Hepatocyte (in vitro differentiated cells): ENCODE measurements around the gene NCAPD3. TPM values are rescaled to one million over a fixed set of nuclear protein-coding genes. Genes with fewer than 3 reads are reported as not detected.

Experiments
- DNase-seq: peaks from one replicate; pipeline ENCODE4 v3.0.0-alpha.2; 2016; ENCODE audit warnings: low spot score
- H2AFZ ChIP-seq: fragments of 200-600 bp; sonication (generic); 2 replicates; pipeline ENCODE4 v1.6.0; 2016; ENCODE audit warnings: antibody characterized with exemption, mild to moderate bottlenecking
- H3K27ac ChIP-seq: fragments of 200-600 bp; sonication (generic); 2 replicates; pipeline ENCODE4 v1.5.1; 2016; ENCODE audit warnings: mild to moderate bottlenecking
- H3K27me3 ChIP-seq: fragments of 200-600 bp; sonication (generic); 2 replicates; pipeline ENCODE4 v1.6.1; 2016
- H3K36me3 ChIP-seq: fragments of 200-600 bp; sonication (generic); replicated peaks from 2 replicates; pipeline ENCODE4 v1.5.1; 2016; ENCODE audit warnings: low read depth; ENCODE audit not compliant: insufficient read depth
- H3K4me1 ChIP-seq: fragments of 200-600 bp; sonication (generic); 2 replicates; pipeline ENCODE4 v1.5.1; 2016; ENCODE audit warnings: mild to moderate bottlenecking, moderate library complexity; ENCODE audit not compliant: insufficient read depth
- H3K4me2 ChIP-seq: fragments of 200-600 bp; sonication (generic); 2 replicates; pipeline ENCODE4 v1.6.0; 2016
- H3K4me3 ChIP-seq: fragments of 200-600 bp; sonication (generic); 2 replicates; pipeline ENCODE4 v1.5.1; 2016; ENCODE audit warnings: mild to moderate bottlenecking
- H3K79me2 ChIP-seq: fragments of 200-600 bp; sonication (generic); 2 replicates; pipeline ENCODE4 v1.6.0; 2017; ENCODE audit warnings: mild to moderate bottlenecking
- H3K9me2 ChIP-seq: fragments of 200-600 bp; sonication (generic); replicated peaks from 2 replicates; pipeline ENCODE4 v1.6.0; 2017; ENCODE audit warnings: mild to moderate bottlenecking; ENCODE audit not compliant: insufficient read depth
- H3K9me3 ChIP-seq: fragments of 200-600 bp; sonication (generic); 2 replicates; pipeline ENCODE4 v1.5.1; 2016; ENCODE audit warnings: low read depth, mild to moderate bottlenecking
- H4K20me1 ChIP-seq: fragments of 200-600 bp; sonication (generic); 2 replicates; pipeline ENCODE4 v1.6.0; 2016; ENCODE audit warnings: mild to moderate bottlenecking; ENCODE audit not compliant: insufficient read depth, poor library complexity, severe bottlenecking
- CTCF ChIP-seq: fragments of 200-600 bp; sonication (generic); IDR thresholded peaks from 2 replicates; pipeline ENCODE4 v1.5.1; 2016; ENCODE audit warnings: antibody characterized with exemption, mild to moderate bottlenecking; ENCODE audit not compliant: poor library complexity
- EZH2 ChIP-seq: fragments of 200-600 bp; sonication (generic); IDR thresholded peaks from 2 replicates; pipeline ENCODE4 v1.6.1; 2016; ENCODE audit warnings: antibody characterized with exemption, mild to moderate bottlenecking, borderline replicate concordance
- EZH2phosphoT487 ChIP-seq: fragments of 200-600 bp; sonication (generic); IDR thresholded peaks from one replicate; pipeline ENCODE4 v1.6.1; 2018; ENCODE audit warnings: antibody characterized with exemption, mild to moderate bottlenecking, low read depth, moderate library complexity; ENCODE audit not compliant: unreplicated experiment, severe bottlenecking
- WGBS: methylation state at CpG from one replicate; pipeline ENCODE4 v1.1.6; 2016; ENCODE audit warnings: low lambda C conversion rate; ENCODE audit errors: missing lambda C conversion rate; 5-methylcytosine and 5-hydroxymethylcytosine counted together
- polyA plus RNA-seq: library from polyadenylated mRNA; unstranded; fragments of >200 nt; fragmentation: Nextera tagmentation; extraction: Ambion mirVana; gene quantifications from 2 replicates; pipeline ENCODE4 v1.2.1, GENCODE V29; 2016
- total RNA-seq: library from RNA; depleted of rRNA; stranded (reverse); fragments of >200 nt; gene quantifications from 2 replicates; pipeline ENCODE4 v1.2.3, GENCODE V29; 2014

The NCAPD3 gene
- total and polyA plus RNA-seq, 2 experiments from 2014 or later: 8.8 to 9.5 TPM

GRCh38 chr11:134215836-134216235, 7.9 kb downstream of the NCAPD3 start:
- Histone ChIP-seq H4K20me1 (no peaks in the 10 kb centered on the region), H3K27me3 (no peaks in the 10 kb centered on the region), H3K9me3 (no peaks in the 10 kb centered on the region), H2AFZ (no peak overlapping the region), H3K27ac (no peak overlapping the region), H3K9me2 (no peaks in the 10 kb centered on the region), H3K4me3 (no peak overlapping the region), H3K4me2 (no peak overlapping the region), H3K4me1 (no peaks in the 10 kb centered on the region), H3K79me2 (peaks cover 20% of the 10 kb centered on the region), H3K36me3 (no peaks in the 10 kb centered on the region)
- no peak for TF ChIP-seq EZH2phosphoT487
- no peak for TF ChIP-seq CTCF
- no peak for TF ChIP-seq EZH2
- 92% methylated on average over 7 of the region's 7 CpGs for WGBS
- no peak for DNase-seq

GRCh38 chr11:134207538-134208239, 16.1 kb downstream of the NCAPD3 start:
- Histone ChIP-seq H3K9me2 (no peaks in the 10 kb centered on the region), H3K9me3 (no peaks in the 10 kb centered on the region), H3K27me3 (no peaks in the 10 kb centered on the region), H3K4me1 (no peaks in the 10 kb centered on the region), H3K4me2 (no peak overlapping the region), H3K27ac (no peak overlapping the region), H3K79me2 (peaks cover 4% of the 10 kb centered on the region), H2AFZ (no peak overlapping the region), H4K20me1 (no peaks in the 10 kb centered on the region), H3K4me3 (no peak overlapping the region), H3K36me3 (no peaks in the 10 kb centered on the region)
- 86% methylated on average over 15 of the region's 16 CpGs for WGBS
- DNase-seq: peak; percentile 31
- TF ChIP-seq CTCF (peak; percentile 61), EZH2 (no peak), EZH2phosphoT487 (no peak)

- H4K20me1 ChIP-seq: no peaks in the 10 kb centered on the region
- H3K79me2 ChIP-seq: no peaks in the 10 kb centered on the region
- no peaks in the 10 kb centered on the region for H3K9me3 ChIP-seq
- no peak overlapping the region for H3K4me3 ChIP-seq
- no peaks in the 10 kb centered on the region for H3K4me1 ChIP-seq
- no peak for DNase-seq
- no peak overlapping the region for H3K4me2 ChIP-seq
- no peaks in the 10 kb centered on the region for H3K36me3 ChIP-seq
- no peaks in the 10 kb centered on the region for H3K27me3 ChIP-seq
- WGBS: 98% methylated on average over 5 of the region's 5 CpGs
- H3K27ac ChIP-seq: no peak overlapping the region
- H3K9me2 ChIP-seq: no peaks in the 10 kb centered on the region
- TF ChIP-seq CTCF (no peak), EZH2phosphoT487 (no peak), EZH2 (no peak)
- no peak overlapping the region for H2AFZ ChIP-seq
Observed at GRCh38 chr11:134206185-134206584, 17.6 kb downstream of the NCAPD3 start.
